Measurements from ENCODE around the gene RAPGEF5.

The RAPGEF5 gene

DNA sequence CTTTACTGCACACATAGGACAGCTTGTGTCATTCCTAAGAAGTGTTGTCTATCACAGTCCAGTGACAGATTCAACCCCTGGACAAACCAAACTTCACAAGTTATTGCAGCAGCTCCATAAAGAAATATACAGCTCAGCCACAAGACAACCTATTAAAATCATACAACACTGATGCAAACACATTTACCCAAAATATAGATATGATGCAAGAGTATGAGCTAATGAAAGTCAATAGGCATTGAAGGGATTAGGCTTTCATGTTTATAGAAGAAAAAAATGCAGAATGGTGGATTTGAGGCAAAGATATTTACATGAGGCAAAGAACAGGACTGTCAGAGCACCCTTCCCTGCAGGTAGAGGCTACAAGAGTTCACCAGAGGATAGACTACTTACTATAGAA is 14.9 kb upstream of the RAPGEF5 start:
- Mint-ChIP-seq H3K27ac (no peak overlapping the region), H3K36me3 (no peaks in the 10 kb centered on the region), H3K9me3 (no peaks in the 10 kb centered on the region), H3K4me3 (no peak overlapping the region), H3K4me1 (no peaks in the 10 kb centered on the region), H3K27me3 (no peaks in the 10 kb centered on the region)
- CTCF ChIA-PET: no interaction called here
- no peak for DNase-seq

DNA sequence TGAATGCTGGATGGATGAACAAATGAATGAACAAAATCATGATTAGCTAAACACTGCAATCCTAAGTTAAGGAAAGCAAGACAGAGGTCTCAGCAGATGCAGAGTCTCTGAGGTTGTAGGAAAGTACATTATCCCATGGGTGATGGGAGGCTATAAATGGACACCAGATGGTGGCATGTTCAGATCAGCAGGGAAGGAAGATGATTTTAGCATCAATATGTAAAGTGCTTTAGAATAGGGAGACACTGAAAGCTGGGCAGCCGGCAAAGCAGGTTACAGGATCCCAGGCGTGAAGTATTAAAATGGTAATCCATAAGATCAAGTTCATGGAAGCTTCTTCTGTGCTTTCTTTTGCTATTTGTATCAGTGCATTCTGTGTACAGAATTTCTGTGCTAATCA is 7.9 kb upstream of the RAPGEF5 start:
- CTCF ChIA-PET: interaction anchor here (0.9 kb wide), 1 partner anchor 125 kb away, joined by 3 read pairs; no protein-coding TSS in a partner anchor
- Mint-ChIP-seq H3K27ac (no peak overlapping the region), H3K9me3 (no peaks in the 10 kb centered on the region), H3K4me1 (no peaks in the 10 kb centered on the region), H3K4me3 (no peak overlapping the region), H3K27me3 (peaks cover 7% of the 10 kb centered on the region), H3K36me3 (no peaks in the 10 kb centered on the region)
- DNase-seq: no peak

DNA sequence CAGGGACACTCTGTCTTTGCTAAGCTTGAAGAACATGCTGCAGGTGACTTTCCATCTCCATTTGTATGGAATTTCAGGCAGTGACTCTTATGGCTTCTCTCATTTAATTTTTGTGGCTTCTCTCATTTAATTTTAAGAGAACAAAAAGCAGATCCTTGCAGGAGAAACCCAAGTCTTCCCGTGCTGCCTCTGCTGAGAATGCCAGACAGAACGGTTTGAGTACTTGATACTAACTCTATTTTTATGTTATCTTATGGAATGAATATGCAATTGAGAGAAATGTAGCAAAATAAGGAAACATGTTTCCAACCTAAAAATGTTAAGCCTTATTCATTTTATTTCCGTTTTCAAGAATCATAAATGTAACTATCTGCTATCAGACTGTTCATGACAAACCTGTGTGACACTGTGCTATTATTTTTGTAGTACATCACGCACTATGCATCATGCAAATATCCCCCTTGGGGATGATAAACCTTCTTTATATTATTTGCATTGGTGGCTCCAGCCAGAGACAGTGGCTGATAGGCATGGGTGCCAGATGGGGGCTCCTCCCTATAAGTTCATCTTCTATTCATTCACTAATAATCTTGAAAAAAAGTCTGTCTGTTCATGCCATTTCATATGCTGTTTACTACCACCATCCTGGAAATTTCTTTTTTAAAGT is 6.9 kb upstream of the RAPGEF5 start:
- CTCF ChIA-PET: no interaction called here
- no peak overlapping the region for H3K4me3 Mint-ChIP-seq

DNA sequence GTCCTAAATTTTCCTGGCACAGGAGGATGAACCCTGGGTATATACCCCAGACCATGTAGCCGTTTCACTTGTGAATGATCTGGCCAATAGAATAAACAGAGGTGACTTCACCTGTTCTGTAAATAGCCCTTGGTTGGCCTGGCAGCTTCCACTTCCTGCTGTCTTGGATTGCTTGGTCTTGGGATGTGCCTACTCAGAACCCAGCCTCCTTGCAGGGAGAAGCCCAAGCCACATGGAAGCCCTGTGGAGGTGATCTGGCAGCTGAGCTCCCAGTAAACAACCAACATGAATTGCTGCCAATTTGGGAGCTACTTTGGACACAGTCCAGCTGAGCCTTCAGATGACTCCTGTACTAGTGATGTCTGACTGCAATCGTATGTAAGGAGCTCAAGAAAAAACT is 4.8 kb upstream of the RAPGEF5 start:
- CTCF ChIA-PET: interaction anchor here (0.5 kb wide), 1 partner anchor 1919 kb away, joined by 3 read pairs; no protein-coding TSS in a partner anchor
- DNase-seq: no peak
- no peak overlapping the region for H3K27ac Mint-ChIP-seq

More for the DNA sequence above, 6.9 kb upstream of the RAPGEF5 start:
- no peak for DNase-seq
- H3K9me3 Mint-ChIP-seq: no peaks in the 10 kb centered on the region
- H3K27ac Mint-ChIP-seq: no peak overlapping the region
- H3K4me1 Mint-ChIP-seq: no peaks in the 10 kb centered on the region
- no peaks in the 10 kb centered on the region for H3K36me3 Mint-ChIP-seq
- peaks cover 7% of the 10 kb centered on the region for H3K27me3 Mint-ChIP-seq

DNA sequence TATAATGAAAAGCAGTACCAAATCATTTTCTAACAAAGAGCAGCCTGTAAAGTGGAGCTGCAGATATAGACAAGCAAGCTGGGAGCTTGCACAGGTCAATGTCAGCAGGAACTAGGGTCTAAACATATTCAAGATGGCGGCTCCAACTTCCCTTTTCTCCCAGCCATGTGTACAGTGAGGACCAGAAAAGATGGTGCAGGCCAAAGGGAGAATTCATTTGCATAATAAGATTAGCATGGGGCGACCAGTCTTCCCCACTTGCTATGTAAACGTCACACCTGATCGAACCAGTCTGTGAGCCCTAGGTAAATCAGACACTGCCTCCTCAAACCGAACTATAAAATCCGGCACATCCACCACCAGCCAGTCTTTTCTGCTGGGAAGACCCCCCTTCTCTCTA is 4.4 kb upstream of the RAPGEF5 start:
- Mint-ChIP-seq H3K27me3 (peaks cover 26% of the 10 kb centered on the region), H3K4me1 (peaks cover 5% of the 10 kb centered on the region), H3K36me3 (no peaks in the 10 kb centered on the region), H3K9me3 (no peaks in the 10 kb centered on the region), H3K4me3 (no peak overlapping the region), H3K27ac (no peak overlapping the region)
- CTCF ChIA-PET: no interaction called here
- no peak for DNase-seq

More for the DNA sequence above, 4.8 kb upstream of the RAPGEF5 start:
- Mint-ChIP-seq H3K4me1 (peaks cover 5% of the 10 kb centered on the region), H3K27me3 (peaks cover 25% of the 10 kb centered on the region), H3K9me3 (no peaks in the 10 kb centered on the region), H3K36me3 (no peaks in the 10 kb centered on the region), H3K4me3 (no peak overlapping the region)

DNA sequence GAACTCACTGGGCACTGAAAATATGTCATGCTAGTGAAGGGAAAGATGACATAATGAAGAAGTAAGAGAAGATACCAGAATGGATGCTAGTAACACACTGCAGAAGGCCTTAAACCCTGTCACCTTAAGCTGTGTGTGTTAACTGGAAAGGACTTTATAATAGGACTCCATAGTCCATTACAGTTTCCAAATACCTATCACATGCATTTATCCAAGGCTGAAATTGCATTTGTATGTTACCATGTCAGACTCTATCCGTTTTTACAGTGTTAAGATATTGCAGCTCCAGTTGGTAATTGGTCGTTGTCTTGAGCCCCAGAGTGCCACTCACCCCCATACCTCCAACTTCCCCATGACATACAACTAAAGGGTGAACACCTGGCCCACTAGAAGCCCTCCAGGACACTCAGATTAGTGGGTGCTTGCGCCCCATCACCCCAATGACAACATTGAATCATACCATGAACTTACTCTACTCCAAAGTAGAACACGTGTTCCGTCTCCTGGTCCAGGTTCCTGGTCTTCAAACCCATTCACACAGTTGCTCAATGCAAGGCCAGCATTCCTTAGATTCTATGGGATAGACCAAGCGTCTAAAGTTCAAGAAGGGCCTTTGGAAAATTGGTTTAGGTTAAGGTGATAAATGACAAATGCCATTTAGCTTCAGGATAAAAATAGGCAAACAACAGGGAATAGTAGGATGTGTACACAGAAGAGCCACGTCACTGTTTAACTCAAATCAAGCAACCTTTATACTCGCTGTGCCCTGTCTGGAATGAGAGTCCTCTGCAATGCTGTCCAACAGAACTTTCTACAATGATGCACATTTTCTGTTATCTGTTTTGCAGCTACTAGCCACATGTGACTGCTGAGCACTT is 2.1 kb upstream of the RAPGEF5 start:
- H3K27me3 Mint-ChIP-seq: peaks cover 37% of the 10 kb centered on the region
- no peak overlapping the region for H3K27ac Mint-ChIP-seq
- H3K9me3 Mint-ChIP-seq: no peaks in the 10 kb centered on the region
- peaks cover 9% of the 10 kb centered on the region for H3K4me1 Mint-ChIP-seq
- CTCF ChIA-PET: no interaction called here
- H3K36me3 Mint-ChIP-seq: no peaks in the 10 kb centered on the region
- no peak overlapping the region for H3K4me3 Mint-ChIP-seq
- no peak for DNase-seq

DNA sequence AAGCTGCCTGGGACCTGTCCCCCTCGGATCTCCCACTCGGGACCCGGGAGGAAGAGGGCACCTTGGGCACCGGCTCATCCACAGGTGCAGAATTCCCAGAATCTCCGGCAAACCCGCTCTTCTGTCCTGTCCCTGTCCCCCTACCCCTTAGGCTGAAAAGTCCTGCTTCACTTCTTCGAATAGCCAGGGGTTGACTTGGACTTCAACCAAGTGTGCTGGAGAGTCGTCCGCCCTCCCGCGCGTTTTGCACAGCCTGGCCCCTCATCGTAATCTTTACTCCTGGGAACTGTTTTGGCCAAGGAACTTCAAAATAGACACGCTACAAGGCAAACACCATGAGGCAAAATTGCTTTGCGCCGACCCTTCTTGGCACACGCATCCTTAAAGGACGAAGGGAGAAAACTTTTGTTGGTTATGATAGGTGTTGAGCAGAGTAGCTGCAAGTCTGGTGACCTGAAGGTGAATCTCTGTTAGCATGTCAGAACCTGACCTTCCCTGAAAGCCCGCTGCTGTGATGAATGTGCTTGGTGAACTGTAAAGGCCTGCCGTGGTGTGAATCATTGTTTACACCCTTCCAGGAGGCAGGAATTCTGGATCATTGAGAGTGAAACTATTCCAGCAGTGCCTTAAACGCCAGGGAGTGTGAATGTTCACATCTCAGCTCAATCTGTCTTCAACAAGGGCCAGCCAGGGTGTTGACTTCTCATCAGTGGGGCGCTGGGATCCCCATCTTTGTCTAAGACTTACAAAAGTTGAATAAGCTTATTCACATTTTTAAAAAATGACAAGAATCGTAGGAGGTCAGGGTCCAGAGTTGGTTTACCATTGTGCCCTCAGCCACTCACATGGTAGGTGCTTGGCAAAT is 589 bp upstream of the RAPGEF5 start:
- no peaks in the 10 kb centered on the region for H3K36me3 Mint-ChIP-seq

DNA sequence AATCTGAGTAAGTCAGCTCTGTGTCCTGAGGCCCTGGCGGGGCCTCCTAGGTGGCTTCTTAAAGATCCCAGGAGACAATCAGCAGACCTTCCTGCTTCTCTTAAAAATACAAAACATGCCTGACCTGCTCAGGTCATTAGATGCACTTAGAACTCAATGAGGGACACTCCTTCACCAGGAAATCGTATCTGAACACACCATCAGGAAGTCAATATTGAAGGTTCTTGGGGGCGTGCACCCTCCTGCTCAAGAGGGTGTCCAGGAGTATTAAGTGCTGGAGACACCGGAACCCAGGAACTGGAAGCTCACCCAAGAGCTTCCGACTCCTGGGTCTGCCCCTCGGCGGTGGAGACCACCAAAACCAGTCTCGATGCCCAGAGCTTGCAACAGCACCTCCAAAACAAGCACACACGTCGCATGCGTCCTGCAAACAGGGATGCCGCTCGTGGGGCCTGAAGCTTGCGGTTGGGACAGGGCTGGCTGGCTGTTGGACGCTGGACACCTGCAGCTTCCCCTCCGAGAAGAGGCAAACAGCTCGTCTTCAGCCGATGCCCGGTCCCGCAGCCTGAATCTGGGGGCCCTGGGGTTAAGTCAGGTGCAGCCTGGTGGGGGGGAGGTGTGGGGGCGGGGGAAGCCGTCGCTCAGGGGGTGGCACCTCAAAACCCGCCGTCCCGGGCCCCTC is 803 bp downstream of the RAPGEF5 start:
- H3K9me3 Mint-ChIP-seq: peaks cover 2% of the 10 kb centered on the region
- no peaks in the 10 kb centered on the region for H3K36me3 Mint-ChIP-seq
- peak overlapping the region; percentile 42 for H3K4me3 Mint-ChIP-seq
- DNase-seq: no peak
- CTCF ChIA-PET: no interaction called here
- H3K4me1 Mint-ChIP-seq: peaks cover 9% of the 10 kb centered on the region
- H3K27ac Mint-ChIP-seq: no peak overlapping the region
- H3K27me3 Mint-ChIP-seq: peaks cover 53% of the 10 kb centered on the region

More for the DNA sequence above, 589 bp upstream of the RAPGEF5 start:
- DNase-seq: no peak
- no peak overlapping the region for H3K27ac Mint-ChIP-seq
- peak overlapping the region; percentile 68 for H3K4me3 Mint-ChIP-seq
- H3K27me3 Mint-ChIP-seq: peaks cover 46% of the 10 kb centered on the region
- CTCF ChIA-PET: no interaction called here
- peaks cover 2% of the 10 kb centered on the region for H3K9me3 Mint-ChIP-seq
- peaks cover 9% of the 10 kb centered on the region for H3K4me1 Mint-ChIP-seq

DNA sequence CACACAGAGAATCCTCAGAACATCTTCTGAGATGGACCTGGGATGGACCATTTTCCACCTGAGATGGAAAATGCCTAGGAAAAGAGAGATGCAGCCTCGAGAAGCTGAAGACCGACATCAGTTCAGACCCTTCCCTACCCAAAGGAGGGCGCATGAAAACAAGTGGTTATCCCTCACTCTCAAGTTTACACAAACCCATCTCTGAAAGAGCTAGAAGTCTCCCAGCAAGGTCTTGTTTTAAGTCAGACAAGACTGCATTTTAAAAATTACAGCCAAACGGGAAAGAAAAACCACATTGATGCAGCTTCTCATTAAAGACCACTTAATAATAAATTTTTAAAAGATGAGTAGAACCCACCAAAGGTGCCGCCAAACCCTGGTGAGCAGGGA is 1.3 kb downstream of the RAPGEF5 start:
- H3K27ac Mint-ChIP-seq: no peak overlapping the region
- H3K4me1 Mint-ChIP-seq: peaks cover 9% of the 10 kb centered on the region
- H3K36me3 Mint-ChIP-seq: no peaks in the 10 kb centered on the region
- H3K27me3 Mint-ChIP-seq: peaks cover 53% of the 10 kb centered on the region
- CTCF ChIA-PET: no interaction called here
- no peak overlapping the region for H3K4me3 Mint-ChIP-seq
- peaks cover 2% of the 10 kb centered on the region for H3K9me3 Mint-ChIP-seq
- DNase-seq: no peak

DNA sequence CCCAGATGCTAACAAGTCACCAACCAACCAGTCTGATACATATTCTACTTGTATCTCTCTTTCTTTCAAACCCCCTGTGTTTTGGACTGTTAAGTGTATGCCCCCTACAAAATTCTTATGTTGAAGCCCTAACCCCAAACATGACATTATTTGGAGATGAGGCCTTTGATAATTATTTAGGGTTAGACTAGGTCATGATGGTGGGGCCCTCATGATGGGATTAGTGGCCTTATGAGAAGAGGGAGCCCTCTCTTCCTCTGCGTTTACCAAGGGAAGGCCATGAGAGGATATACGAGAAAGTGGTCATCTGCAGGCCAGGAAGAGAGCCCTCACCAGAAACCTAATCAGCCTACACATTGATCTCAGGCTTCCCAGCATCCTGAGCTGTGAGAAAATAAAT is 2.5 kb downstream of the RAPGEF5 start:
- Mint-ChIP-seq H3K4me1 (peaks cover 9% of the 10 kb centered on the region), H3K9me3 (peaks cover 2% of the 10 kb centered on the region), H3K36me3 (no peaks in the 10 kb centered on the region), H3K4me3 (no peak overlapping the region), H3K27ac (no peak overlapping the region), H3K27me3 (peaks cover 53% of the 10 kb centered on the region)
- CTCF ChIA-PET: no interaction called here
- no peak for DNase-seq

DNA sequence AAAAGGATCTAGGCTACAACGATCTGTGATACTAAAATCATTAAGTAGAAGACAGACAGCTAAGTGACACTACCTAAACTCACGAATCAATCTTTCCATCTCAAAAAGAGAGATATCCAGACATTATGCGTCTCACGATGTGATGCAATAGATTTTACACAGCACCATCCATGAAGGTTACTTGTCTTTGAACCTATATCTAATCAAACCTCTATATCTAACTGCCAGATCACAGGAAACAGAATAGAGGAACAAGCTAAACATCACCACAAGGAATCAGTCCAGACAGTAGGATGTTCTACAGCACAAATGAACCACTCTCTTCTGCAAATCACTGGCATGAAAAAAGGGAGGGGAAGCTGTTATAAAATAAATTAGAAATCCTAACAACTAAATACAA is 4.1 kb downstream of the RAPGEF5 start:
- Mint-ChIP-seq H3K27ac (no peak overlapping the region), H3K4me1 (peaks cover 9% of the 10 kb centered on the region), H3K27me3 (peaks cover 51% of the 10 kb centered on the region), H3K36me3 (no peaks in the 10 kb centered on the region), H3K9me3 (peaks cover 2% of the 10 kb centered on the region), H3K4me3 (no peak overlapping the region)
- no peak for DNase-seq
- CTCF ChIA-PET: no interaction called here

DNA sequence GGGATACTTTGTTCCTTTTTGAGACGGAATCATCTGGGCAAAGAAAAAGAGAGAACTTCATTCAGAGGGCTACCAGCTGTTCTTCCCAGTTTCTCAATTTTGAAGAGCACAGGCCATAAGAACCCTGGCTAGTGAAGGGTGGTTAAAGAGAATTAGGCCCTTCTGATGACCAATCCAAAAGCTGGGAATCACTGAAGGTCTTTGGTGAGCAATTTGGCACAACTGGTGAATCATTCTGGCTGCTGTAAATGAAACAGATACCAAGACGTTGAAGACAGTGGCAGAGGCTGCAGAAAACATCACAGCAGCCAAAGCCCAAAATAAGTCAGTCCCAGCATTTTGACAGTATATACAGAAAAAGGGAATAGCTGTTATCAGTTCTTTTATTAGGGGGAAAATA is 5.1 kb downstream of the RAPGEF5 start:
- Mint-ChIP-seq H3K27ac (no peak overlapping the region), H3K9me3 (peaks cover 2% of the 10 kb centered on the region), H3K4me3 (no peak overlapping the region), H3K36me3 (no peaks in the 10 kb centered on the region), H3K4me1 (peaks cover 4% of the 10 kb centered on the region), H3K27me3 (peaks cover 42% of the 10 kb centered on the region)
- no peak for DNase-seq
- CTCF ChIA-PET: no interaction called here

DNA sequence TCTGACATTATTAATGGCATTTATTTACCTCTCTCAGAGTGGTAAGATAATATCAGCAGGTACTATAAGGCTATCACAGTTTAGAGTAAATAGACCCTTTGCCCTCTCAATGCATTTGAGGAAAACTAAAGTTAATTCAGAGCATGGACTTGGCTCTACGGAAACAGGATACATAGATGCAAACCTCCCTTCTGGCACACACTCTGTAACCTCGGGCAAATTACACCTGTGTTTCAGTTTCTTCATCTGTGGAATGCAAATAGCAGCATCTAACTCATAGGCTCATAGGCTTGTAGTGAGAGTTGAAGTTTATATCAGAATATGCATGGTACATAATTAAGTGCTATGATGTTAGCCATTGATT is 5.6 kb downstream of the RAPGEF5 start:
- no peak for DNase-seq
- peaks cover 4% of the 10 kb centered on the region for H3K4me1 Mint-ChIP-seq
- no peak overlapping the region for H3K4me3 Mint-ChIP-seq
- CTCF ChIA-PET: no interaction called here
- peaks cover 2% of the 10 kb centered on the region for H3K9me3 Mint-ChIP-seq
- H3K36me3 Mint-ChIP-seq: no peaks in the 10 kb centered on the region
- peaks cover 41% of the 10 kb centered on the region for H3K27me3 Mint-ChIP-seq
- no peak overlapping the region for H3K27ac Mint-ChIP-seq
